ENCODE measurements around the gene ATXN1. TPM values are rescaled to one million over a fixed set of nuclear protein-coding genes. Genes with fewer than 3 reads are reported as not detected.
"Not testable (repeated sequence)": the region's sequence is repeated elsewhere in the genome, so short reads cannot be mapped to it uniquely, and the experiment has no call there.

The ATXN1 gene
- total RNA-seq, 1 donor from 2014 or later = 64.5 TPM

DNA sequence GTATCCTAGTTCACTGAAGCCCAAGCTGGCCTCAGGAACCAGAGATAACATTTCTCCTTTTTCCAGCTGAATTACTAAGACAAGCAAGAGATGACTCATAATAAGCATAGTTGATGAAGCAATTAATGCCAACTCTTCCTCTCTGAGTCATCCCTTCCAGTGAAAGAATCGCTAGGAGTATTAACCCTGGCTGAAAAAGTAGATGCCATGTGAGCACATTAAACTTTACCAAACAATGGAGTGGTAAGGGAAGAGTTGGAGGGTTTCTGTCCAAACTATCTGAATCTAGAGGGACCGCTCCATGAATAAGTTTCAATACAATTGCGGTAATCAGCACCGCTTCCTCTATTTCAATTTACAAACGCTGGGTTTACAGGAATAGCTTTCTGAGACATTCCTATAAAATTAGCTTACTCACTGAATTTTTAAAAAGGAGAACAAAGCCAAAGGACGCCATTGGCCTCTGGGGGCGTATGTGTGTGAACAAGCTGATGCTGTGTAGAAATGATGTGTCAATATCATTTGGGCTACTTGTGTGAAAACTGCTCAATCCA, 48.3 kb downstream of the ATXN1 start:
- TF ChIP-seq, protein P1, sequence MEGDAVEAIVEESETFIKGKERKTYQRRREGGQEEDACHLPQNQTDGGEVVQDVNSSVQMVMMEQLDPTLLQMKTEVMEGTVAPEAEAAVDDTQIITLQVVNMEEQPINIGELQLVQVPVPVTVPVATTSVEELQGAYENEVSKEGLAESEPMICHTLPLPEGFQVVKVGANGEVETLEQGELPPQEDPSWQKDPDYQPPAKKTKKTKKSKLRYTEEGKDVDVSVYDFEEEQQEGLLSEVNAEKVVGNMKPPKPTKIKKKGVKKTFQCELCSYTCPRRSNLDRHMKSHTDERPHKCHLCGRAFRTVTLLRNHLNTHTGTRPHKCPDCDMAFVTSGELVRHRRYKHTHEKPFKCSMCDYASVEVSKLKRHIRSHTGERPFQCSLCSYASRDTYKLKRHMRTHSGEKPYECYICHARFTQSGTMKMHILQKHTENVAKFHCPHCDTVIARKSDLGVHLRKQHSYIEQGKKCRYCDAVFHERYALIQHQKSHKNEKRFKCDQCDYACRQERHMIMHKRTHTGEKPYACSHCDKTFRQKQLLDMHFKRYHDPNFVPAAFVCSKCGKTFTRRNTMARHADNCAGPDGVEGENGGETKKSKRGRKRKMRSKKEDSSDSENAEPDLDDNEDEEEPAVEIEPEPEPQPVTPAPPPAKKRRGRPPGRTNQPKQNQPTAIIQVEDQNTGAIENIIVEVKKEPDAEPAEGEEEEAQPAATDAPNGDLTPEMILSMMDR (IDR thresholded peaks at IDR 0.05) = peak; percentile 70
- Mint-ChIP-seq H3K27ac (ENCODE audit: unreplicated experiment) (peak overlapping the region; percentile 96), H3K36me3 (ENCODE audit: low read depth) (peaks cover 1% of the 10 kb centered on the region), H3K4me1 (ENCODE audit: low read depth) (peaks cover 34% of the 10 kb centered on the region), H3K4me3 (ENCODE audit: unreplicated experiment) (peak overlapping the region; percentile 3), H3K27me3 (ENCODE audit: low read depth) (no peaks in the 10 kb centered on the region), H3K9me3 (ENCODE audit: low read depth) (no peaks in the 10 kb centered on the region)
- no peak for DNase-seq (ENCODE audit: low spot score)

DNA sequence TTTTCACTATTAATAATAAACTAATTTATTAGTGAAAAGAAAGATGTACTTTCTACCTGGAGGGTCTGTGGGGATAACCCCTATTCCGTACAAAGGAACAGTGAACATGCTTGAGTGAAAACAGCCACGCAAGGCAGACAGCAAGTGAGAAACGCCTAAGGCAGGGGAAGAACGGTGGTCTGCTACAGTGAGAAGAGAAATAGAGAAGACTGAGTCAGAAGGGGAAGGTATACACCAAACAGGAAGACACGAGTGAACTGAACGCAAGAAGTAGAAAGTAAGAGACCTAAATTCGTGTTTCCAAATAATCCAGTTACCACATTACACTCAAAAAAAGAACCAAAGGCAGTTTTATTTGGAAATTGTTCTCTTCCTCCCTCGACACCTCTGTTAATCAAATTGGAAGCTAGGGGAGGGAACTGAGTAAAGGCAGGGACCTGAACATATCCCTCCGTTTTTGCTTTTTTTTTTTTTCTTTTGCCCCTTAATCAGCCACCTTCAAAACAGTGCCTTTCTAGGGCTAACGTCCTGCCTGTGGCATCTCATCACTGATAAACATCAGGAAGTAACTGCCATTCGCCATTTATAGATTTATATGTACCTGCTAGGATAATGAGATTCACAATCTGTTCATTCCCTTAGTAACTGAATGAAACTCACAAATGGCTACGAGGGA, 48.9 kb downstream of the ATXN1 start:
- DNase-seq (ENCODE audit: low spot score) = no peak
- TF ChIP-seq, protein P1 (IDR thresholded peaks at IDR 0.05) = no peak
- Mint-ChIP-seq H3K9me3 (ENCODE audit: low read depth) (no peaks in the 10 kb centered on the region), H3K4me3 (ENCODE audit: unreplicated experiment) (peak overlapping the region; percentile 3), H3K27ac (ENCODE audit: unreplicated experiment) (peak overlapping the region; percentile 96), H3K36me3 (ENCODE audit: low read depth) (peaks cover 1% of the 10 kb centered on the region), H3K27me3 (ENCODE audit: low read depth) (no peaks in the 10 kb centered on the region), H3K4me1 (ENCODE audit: low read depth) (peaks cover 32% of the 10 kb centered on the region)

DNA sequence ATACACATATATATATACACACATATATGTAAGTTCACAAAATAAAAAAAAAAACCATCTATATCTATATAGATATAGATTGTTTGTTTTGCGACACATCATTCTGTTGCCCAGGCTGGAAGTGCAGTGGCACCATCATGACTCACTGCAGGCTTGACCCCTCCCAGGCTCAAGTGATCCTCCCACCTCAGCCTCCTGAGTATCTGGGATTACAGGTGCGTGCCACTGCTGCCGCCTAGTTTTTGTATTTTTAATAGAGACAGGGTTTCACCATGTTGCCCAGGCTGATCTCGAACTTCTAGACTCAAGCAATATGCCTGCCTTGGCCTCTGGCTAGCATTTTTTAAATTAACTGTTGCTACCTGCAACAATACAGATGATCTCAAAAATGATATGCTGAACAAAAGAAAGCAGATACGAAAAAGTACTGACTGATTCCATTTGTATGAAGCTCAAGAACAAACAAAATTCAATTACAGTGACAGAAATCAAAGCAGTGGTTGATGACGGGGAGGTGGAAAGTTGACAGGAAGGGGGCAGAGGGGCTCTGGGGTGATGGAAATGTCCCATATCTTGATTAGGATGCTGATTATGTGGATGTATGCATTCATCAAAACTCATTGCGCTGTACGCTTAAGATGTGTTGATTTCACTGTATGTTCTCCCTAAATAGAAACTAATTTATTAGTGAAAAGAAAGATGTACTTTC, 49.6 kb downstream of the ATXN1 start:
- H3K36me3 Mint-ChIP-seq (ENCODE audit: low read depth) = no peaks in the 10 kb centered on the region
- H3K9me3 Mint-ChIP-seq (ENCODE audit: low read depth) = no peaks in the 10 kb centered on the region
- peaks cover 37% of the 10 kb centered on the region for H3K4me1 Mint-ChIP-seq (ENCODE audit: low read depth)
- TF ChIP-seq, protein P1 (IDR thresholded peaks at IDR 0.05) = no peak
- no peak overlapping the region for H3K4me3 Mint-ChIP-seq (ENCODE audit: unreplicated experiment)
- no peaks in the 10 kb centered on the region for H3K27me3 Mint-ChIP-seq (ENCODE audit: low read depth)
- H3K27ac Mint-ChIP-seq (ENCODE audit: unreplicated experiment) = peak overlapping the region; percentile 96
- DNase-seq (ENCODE audit: low spot score) = no peak

DNA sequence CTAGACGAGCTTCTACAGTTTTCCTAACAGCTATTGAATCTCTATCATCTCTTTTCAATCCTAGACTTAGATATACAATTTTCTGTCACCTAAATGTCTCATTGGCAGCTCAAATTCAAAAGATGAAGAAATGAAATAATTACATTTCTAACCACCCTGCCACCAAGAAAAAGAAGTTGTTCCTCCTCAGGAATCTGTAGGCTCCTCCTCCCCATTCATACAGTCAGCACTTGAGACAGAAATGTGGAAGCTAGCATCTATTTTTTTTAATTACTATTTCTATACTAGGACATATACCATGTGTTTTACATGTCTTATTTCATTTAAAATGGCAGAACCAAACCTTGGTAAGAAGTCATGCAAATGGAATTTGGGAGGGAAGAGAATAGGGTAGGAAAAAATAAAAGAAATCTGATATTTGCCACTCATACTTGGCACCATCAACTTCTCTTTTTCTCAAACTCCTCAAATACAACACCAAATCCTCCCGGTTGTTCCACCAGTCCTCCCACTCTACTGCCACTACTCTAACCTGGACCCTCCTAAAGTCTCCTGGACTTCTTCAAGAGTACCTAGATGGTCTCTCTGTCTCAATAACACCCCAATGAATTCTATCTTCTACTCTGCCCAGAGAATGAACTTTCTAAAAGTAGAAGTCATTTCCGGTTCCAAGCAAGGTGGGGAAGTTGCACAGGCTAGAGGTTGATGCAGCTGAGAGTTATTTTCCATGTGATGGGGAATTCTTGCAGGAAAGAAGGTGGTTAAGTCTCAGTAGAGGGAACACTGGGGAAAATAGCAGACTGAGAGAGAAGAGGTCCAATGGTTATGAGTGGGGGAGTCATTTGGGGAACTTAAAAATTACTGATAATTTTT, 54.1 kb downstream of the ATXN1 start:
- peak overlapping the region; percentile 62 for H3K27ac Mint-ChIP-seq (ENCODE audit: unreplicated experiment)
- H3K27me3 Mint-ChIP-seq (ENCODE audit: low read depth) = no peaks in the 10 kb centered on the region
- peaks cover 46% of the 10 kb centered on the region for H3K4me1 Mint-ChIP-seq (ENCODE audit: low read depth)
- no peaks in the 10 kb centered on the region for H3K36me3 Mint-ChIP-seq (ENCODE audit: low read depth)
- DNase-seq (ENCODE audit: low spot score) = no peak
- H3K9me3 Mint-ChIP-seq (ENCODE audit: low read depth) = no peaks in the 10 kb centered on the region
- no peak overlapping the region for H3K4me3 Mint-ChIP-seq (ENCODE audit: unreplicated experiment)
- TF ChIP-seq, protein P1 (IDR thresholded peaks at IDR 0.05) = no peak

DNA sequence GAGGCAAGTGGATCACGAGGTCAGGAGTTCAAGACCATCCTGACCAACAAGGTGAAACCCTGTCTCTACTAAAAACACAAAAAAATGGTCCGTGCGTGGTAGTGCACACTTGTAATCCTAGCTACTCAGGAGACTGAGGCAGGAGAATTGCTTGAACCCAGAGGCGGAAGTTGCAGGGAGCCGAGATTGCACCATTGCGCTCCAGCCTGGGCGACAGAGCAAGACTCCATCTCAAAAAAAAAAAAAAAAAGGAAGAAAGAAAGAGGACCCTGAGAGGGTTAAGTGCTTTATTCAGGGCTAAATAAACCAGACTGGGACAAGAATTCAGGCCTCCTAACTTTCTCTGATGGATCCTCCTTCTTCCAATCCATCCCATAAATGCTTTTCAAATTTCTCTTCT, 54.8 kb downstream of the ATXN1 start:
- H3K36me3 Mint-ChIP-seq (ENCODE audit: low read depth); H3K4me3 Mint-ChIP-seq (ENCODE audit: unreplicated experiment); H3K27me3 Mint-ChIP-seq (ENCODE audit: low read depth); H3K9me3 Mint-ChIP-seq (ENCODE audit: low read depth); H3K27ac Mint-ChIP-seq (ENCODE audit: unreplicated experiment); DNase-seq (ENCODE audit: low spot score): not testable (repeated sequence)
- peaks cover 39% of the 10 kb centered on the region for H3K4me1 Mint-ChIP-seq (ENCODE audit: low read depth)

Data from chondrocyte (in vitro differentiated cells).